Mesodermal cell (in vitro differentiated cells): Measurements from ENCODE around the gene CPD.

ENCODE experiments used
- H3K27ac ChIP-seq: 2 replicates; pipeline ENCODE4 v1.7.0; 2013; ENCODE audit warnings: mild to moderate bottlenecking, low read depth, low read length, moderate library complexity; ENCODE audit not compliant: severe bottlenecking
- H3K36me3 ChIP-seq: 2 replicates; pipeline ENCODE4 v1.7.1; 2013; ENCODE audit warnings: mild to moderate bottlenecking, low read length, moderate library complexity; ENCODE audit not compliant: control insufficient read depth, insufficient read depth
- H3K4me1 ChIP-seq: one replicate; pipeline ENCODE4 v1.7.1; 2013; ENCODE audit warnings: mild to moderate bottlenecking, low read length; ENCODE audit not compliant: insufficient read depth, control insufficient read depth, poor library complexity, severe bottlenecking
- H3K4me3 ChIP-seq: 2 replicates; pipeline ENCODE4 v1.7.0; 2013; ENCODE audit warnings: low read length, control low read depth, mild to moderate bottlenecking; ENCODE audit not compliant: insufficient read depth, poor library complexity, severe bottlenecking; ENCODE audit errors: extremely low read depth
- H3K9me3 ChIP-seq: 2 replicates; pipeline ENCODE4 v1.7.1; 2013; ENCODE audit warnings: mild to moderate bottlenecking, low read length, moderate library complexity; ENCODE audit not compliant: control insufficient read depth
- WGBS, 2 experiments: methylation state at CpG; one replicate each; pipeline ENCODE4 v1.1.5; 2013; ENCODE audit warnings: missing lambda C conversion rate in 2 of 2; ENCODE audit not compliant: insufficient coverage in 2 of 2; 5-methylcytosine and 5-hydroxymethylcytosine counted together

CPD gene

DNA sequence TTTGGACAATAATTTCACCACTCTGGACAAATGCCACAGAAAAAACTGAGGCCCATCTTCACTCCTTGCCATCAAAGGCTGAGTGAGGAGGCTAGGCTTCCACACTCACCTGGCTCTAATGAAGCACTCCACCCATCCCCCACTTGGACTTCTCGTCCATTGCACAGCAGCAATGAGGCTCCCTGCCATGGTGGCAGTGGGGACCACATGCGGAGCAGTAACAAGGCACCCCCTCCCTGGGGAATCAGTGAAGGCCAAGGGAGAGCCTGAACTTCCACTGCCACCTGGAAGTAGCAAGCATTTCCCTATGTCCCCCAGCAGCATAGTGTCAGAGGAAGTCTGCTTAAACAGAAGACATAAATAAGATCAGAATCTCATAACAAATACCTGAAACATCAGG, 96.5 kb downstream of the CPD start:
- 100% methylated on average over 1 of the region's 2 CpGs; no CpG with 5 or more reads in 1 of the 2 experiments for WGBS, 2 experiments
- H3K27ac ChIP-seq, result no peak overlapping the region
- peaks cover 19% of the 10 kb centered on the region for H3K36me3 ChIP-seq
- no peaks in the 10 kb centered on the region for H3K9me3 ChIP-seq
- H3K4me3 ChIP-seq, result no peak overlapping the region
- no peaks in the 10 kb centered on the region for H3K4me1 ChIP-seq

DNA sequence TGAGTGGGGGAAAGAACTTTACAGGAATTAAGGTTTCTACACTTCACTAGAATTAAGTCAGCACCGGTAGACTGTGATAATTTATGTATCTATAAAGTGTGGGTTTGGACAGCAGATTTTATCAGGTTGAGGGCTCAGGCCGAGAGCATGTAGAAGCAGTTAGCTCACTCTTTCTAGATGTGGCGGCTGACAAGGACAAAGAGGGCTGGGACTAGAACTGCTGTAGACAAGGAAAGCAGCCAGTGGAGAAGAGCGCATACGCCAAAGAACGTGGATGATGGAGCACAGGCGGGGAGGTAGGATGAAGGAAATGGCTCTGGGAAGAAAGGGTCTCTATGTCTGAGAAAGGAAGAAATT, 98.0 kb downstream of the CPD start:
- Histone ChIP-seq H3K9me3 (no peaks in the 10 kb centered on the region), H3K36me3 (peaks cover 32% of the 10 kb centered on the region), H3K4me1 (no peaks in the 10 kb centered on the region), H3K27ac (no peak overlapping the region), H3K4me3 (peak overlapping the region; percentile 98)
- WGBS, 2 experiments, result 58 to 63% methylated on average over 6 to 7 of the region's 7 CpGs

DNA sequence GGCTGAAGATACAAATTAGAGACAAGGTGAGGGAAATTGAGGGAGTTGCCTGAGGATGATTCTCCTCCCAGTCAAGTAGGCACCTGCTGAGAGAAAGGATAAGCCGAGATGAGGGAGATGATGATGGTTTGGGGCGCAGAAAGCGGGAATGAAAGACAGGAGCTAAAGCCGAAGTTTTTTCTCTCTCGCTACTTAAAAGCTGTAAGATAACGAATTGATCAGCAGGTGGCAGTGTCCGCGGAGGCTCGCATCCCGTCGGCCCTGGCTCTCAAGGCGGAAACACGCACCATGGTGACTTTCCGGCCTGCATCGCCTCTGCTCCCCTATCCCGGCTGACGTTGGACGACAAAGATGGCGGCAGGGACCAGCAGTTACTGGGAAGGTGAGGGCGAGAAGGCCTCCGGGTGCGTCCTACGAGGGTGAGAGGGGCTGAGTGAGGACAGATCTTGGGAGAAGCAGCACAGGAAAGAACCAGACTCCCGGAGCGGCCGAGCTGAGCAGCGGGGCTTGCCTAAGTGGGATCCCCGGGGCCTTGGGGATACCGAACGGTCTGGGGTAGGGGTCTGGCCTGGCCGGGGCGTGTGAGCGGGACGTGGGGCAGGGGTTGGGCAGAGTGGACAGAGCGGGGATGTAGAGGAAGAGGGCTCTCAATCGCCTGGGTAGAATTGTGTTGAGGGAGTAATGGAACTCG, 98.5 kb downstream of the CPD start, which contains the start of gene GOSR1:
GOSR1 (plus strand) TSS at position 326 of the 691 bp plus-strand sequence; CDS start at position 352, 26 bp downstream.
- Histone ChIP-seq H3K36me3 (peaks cover 35% of the 10 kb centered on the region), H3K9me3 (no peaks in the 10 kb centered on the region)
- 1 to 2% methylated on average over 34 to 35 of the region's 37 CpGs for WGBS, 2 experiments

DNA sequence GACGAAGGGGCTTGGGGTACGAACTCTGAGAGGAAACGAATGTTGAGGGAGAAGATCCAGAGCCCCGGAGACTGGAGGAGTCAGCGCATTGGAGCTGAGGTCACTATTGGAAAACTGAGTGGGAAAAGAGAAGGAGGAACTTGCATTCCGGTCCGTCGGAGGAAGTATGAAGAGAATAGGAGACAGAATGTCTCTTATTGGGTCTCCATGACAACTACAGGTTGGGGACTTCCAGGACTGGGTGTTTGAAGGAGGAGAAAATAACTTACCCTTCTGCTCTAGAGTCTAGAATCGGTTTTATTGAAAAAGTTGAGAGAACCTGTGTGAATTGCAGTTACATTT, 99.0 kb downstream of the CPD start:
- H3K27ac ChIP-seq, result peak overlapping the region; percentile 93
- WGBS, 2 experiments, result 0% methylated on average over 8 of the region's 9 CpGs
- H3K9me3 ChIP-seq, result no peaks in the 10 kb centered on the region
- H3K4me3 ChIP-seq, result peak overlapping the region; percentile 98
- H3K36me3 ChIP-seq, result peaks cover 40% of the 10 kb centered on the region
- no peaks in the 10 kb centered on the region for H3K4me1 ChIP-seq

More for the DNA sequence above, 98.5 kb downstream of the CPD start, which contains the start of gene GOSR1:
- peak within 1 kb of the TSS; percentile 93 for H3K27ac ChIP-seq
- H3K4me1 ChIP-seq, result no peaks in the 10 kb centered on the region
- peak within 1 kb of the TSS; percentile 98 for H3K4me3 ChIP-seq

DNA sequence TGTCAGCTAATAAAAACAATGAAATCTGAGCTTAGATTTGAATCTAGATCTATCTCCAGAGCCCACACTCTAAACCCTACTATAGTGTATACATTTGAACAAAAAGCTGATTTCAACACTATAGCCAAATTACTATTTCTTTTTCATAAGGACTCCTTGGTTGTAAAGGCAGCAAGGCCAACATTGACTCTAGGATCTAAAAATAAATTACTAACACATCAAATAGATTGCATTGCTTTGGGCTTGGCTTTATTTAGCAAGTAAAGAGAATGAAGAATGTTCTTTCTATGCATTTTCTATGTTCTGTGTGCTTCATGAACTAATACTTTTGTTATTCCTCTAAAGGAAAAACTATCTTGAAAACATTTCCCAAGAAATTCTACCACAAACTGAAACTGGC, 103.8 kb downstream of the CPD start:
- Histone ChIP-seq H3K9me3 (no peaks in the 10 kb centered on the region), H3K36me3 (peaks cover 83% of the 10 kb centered on the region), H3K4me3 (no peak overlapping the region), H3K4me1 (no peaks in the 10 kb centered on the region), H3K27ac (no peak overlapping the region)

DNA sequence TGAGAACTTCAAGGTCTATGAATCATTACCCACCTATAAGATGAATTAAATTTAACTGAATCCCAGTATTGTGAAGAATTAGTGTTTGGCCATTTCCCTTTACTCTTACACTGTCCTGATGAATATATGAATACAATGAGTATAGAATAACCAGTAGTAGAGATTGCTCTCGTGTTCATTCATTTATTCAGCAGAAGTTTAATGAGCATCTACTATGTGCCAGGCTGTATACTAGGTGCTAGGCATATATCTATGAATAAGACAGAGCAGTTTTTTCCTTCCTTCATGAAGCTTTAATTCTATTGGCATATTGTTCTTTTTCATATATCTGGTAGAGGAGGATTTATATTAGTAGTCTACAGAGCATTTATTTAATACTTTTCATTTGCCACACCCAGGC, 104.4 kb downstream of the CPD start:
- Histone ChIP-seq H3K4me3 (no peak overlapping the region), H3K4me1 (no peaks in the 10 kb centered on the region), H3K9me3 (no peaks in the 10 kb centered on the region), H3K36me3 (peaks cover 86% of the 10 kb centered on the region), H3K27ac (no peak overlapping the region)
- WGBS, 2 experiments, result no CpG with 5 or more reads among the region's 1 CpG

DNA sequence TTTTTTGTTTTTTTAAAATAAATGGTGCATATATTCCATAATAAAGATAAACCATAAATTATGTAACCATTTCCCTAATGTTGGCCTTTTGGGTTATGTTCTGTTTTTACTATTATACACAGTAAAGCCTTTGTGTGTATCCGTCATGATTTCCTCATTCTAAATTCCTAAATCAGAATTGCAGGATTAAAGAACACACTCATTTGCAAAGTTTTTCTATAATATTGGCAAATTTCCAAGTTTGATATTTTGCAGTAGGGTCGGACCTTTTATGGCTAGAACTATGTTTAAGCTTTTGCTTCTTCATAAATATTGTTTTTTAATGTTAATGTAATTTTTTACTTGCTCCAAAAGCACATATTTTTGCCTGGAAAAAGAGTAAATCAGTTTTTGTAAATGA, 115.1 kb downstream of the CPD start:
- Histone ChIP-seq H3K9me3 (no peaks in the 10 kb centered on the region), H3K4me1 (no peaks in the 10 kb centered on the region), H3K36me3 (peaks cover 80% of the 10 kb centered on the region), H3K27ac (no peak overlapping the region), H3K4me3 (no peak overlapping the region)
- no CpG with 5 or more reads among the region's 2 CpGs for WGBS, 2 experiments

DNA sequence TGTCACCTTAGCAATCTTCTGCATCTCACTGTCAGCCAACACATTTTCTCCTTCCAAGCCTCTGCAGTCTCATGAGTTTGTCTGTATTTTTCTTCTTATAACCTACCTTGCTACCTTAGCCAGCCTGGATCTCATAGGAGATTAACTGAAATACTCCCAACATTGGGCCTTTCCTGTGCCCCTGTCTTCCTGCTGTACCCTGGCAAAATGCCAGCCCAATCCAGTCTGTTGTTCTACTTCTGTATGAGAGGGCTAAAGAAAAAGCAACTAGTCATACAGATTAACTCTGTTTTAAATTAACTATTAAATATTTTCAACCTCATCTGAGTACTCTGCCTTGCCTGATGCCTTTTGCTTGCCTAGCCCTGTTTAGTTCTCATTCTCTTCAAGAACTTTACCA, 116.9 kb downstream of the CPD start:
- H3K36me3 ChIP-seq, result peaks cover 86% of the 10 kb centered on the region
- H3K4me1 ChIP-seq, result no peaks in the 10 kb centered on the region
- no peak overlapping the region for H3K4me3 ChIP-seq

DNA sequence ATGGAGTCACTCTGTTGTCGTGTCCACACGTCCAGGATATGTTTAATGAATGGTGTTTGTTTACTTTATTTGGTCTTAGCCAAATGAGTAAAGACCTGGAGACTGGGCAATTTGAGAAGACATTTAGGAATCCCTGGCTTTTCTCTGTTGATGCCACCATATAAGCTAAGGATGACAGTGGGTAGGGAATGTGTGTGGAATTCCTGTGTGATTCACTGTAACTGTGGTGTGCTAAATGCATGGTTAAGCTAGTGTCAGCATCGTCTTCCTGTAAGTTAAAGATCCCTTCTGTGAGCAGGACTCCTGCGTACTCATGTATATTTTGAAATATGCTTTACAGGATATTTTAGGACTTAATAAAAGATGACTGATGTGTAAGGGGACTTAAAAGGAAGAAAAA, 124.8 kb downstream of the CPD start:
- Histone ChIP-seq H3K27ac (no peak overlapping the region), H3K4me3 (no peak overlapping the region), H3K36me3 (peaks cover 84% of the 10 kb centered on the region), H3K9me3 (no peaks in the 10 kb centered on the region), H3K4me1 (peaks cover 6% of the 10 kb centered on the region)
- WGBS, 2 experiments, result 86 to 98% methylated on average over 1 to 4 of the region's 4 CpGs

More for the DNA sequence above, 116.9 kb downstream of the CPD start:
- no peaks in the 10 kb centered on the region for H3K9me3 ChIP-seq
- H3K27ac ChIP-seq, result no peak overlapping the region

DNA sequence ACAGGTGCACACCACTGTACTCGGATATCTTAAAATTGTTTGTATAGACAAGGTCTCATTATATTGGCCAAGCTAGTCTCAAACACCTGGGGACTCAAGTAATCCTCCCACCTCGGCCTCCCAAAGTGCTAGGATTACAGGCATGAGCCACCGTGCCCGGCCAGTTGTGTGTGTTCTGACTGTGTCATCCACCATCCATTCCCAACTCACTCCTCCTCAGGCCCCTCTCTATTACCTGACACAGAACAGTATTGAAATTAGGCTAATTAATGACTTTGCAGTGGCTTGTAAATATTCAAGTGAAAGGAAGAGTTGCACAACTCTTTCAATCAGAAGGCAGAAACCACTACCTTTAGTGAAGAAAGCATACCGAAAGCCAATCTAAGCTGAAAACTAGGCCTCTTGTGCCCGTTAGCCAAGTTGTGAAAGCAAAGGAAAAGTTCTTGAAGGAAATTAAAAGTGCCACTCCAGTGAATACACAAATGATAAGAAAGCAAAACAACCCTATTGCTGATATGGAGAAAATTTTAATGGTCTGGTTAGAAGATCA, 127.2 kb downstream of the CPD start:
- H3K36me3 ChIP-seq, result peaks cover 65% of the 10 kb centered on the region
- 100% methylated on average over 2 to 4 of the region's 6 CpGs for WGBS, 2 experiments
- no peak overlapping the region for H3K27ac ChIP-seq

DNA sequence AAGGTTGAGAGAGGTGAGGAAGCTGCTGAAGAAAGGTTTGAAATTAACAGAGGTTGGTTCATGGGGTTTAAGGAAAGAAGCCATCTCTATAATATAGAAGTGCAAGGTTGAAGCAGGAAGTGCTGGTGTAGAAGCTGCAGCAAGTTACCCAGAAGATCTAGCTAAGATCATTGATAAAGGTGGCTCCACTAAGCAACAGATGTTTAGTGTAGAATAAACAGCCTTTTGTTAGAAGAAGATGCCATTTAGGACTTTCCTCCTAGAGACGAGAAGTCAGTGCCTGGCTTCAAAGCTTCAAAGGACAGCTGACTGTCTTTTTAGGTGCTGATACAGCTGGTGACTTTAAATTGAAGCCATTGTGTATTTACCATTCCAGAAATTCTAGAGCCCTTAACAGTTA, 127.8 kb downstream of the CPD start:
- H3K27ac ChIP-seq, result no peak overlapping the region
- H3K4me3 ChIP-seq, result no peak overlapping the region
- 75 to 92% methylated on average over 1 of the region's 1 CpG for WGBS, 2 experiments
- peaks cover 6% of the 10 kb centered on the region for H3K4me1 ChIP-seq
- H3K36me3 ChIP-seq, result peaks cover 62% of the 10 kb centered on the region
- no peaks in the 10 kb centered on the region for H3K9me3 ChIP-seq

More for the DNA sequence above, 127.2 kb downstream of the CPD start:
- Histone ChIP-seq H3K9me3 (no peaks in the 10 kb centered on the region), H3K4me3 (no peak overlapping the region), H3K4me1 (peaks cover 6% of the 10 kb centered on the region)
